Urinary bladder (tissue), 4 donors: ENCODE data around the gene BSND. TPM values are rescaled to one million over a fixed set of nuclear protein-coding genes. Genes with fewer than 3 reads are reported as not detected.

Source experiments
- DNase-seq: peaks from one replicate; pipeline ENCODE4 v3.0.0-alpha.2; 2015; ENCODE audit errors: extremely low spot score
- H3K27ac ChIP-seq: one replicate; pipeline ENCODE4 v1.5.1; 2013; ENCODE audit warnings: low read depth, mild to moderate bottlenecking, moderate library complexity
- H3K36me3 ChIP-seq: one replicate; pipeline ENCODE4 v1.6.1; 2013; ENCODE audit warnings: mild to moderate bottlenecking, moderate library complexity; ENCODE audit not compliant: insufficient read depth
- H3K4me1 ChIP-seq: one replicate; pipeline ENCODE4 v1.6.1; 2013; ENCODE audit warnings: mild to moderate bottlenecking, moderate library complexity; ENCODE audit not compliant: insufficient read depth
- H3K4me3 ChIP-seq: one replicate; pipeline ENCODE4 v1.5.1; 2013; ENCODE audit warnings: low read depth, low read length
- WGBS: extraction: QIAGEN DNeasy Blood & Tissue Kit; methylation state at CpG from one replicate; pipeline ENCODE4 v1.1.7; 2013; 5-methylcytosine and 5-hydroxymethylcytosine counted together
- polyA plus RNA-seq: library from polyadenylated mRNA; stranded (reverse); fragments of 200-250 nt; gene quantifications from one replicate; pipeline ENCODE4 v1.2.3, GENCODE V29; 2013
- total RNA-seq: library from RNA; depleted of rRNA; stranded (reverse); fragments of >200 nt; gene quantifications from one replicate; pipeline ENCODE4 v1.2.3, GENCODE V29; 2014
- donor health status: healthy with polysubstance abuse.
- donor health status: healthy.

The BSND gene
- total and polyA plus RNA-seq, 2 donors: not detected

GRCh38 chr1:54991939-54992338, 6.8 kb upstream of the BSND start:
- 58% methylated on average over 12 of the region's 12 CpGs for WGBS
- no peak overlapping the region for H3K27ac ChIP-seq
- DNase-seq: no peak
- H3K4me3 ChIP-seq: no peak overlapping the region
- H3K36me3 ChIP-seq: no peaks in the 10 kb centered on the region
- peaks cover 1% of the 10 kb centered on the region for H3K4me1 ChIP-seq

GRCh38 chr1:54993140-54993539, 5.6 kb upstream of the BSND start:
- 90% methylated on average over 6 of the region's 6 CpGs for WGBS
- Histone ChIP-seq H3K4me1 (no peaks in the 10 kb centered on the region), H3K4me3 (no peak overlapping the region), H3K36me3 (no peaks in the 10 kb centered on the region), H3K27ac (no peak overlapping the region)
- DNase-seq: no peak

GRCh38 chr1:54994355-54994990, 4.3 kb upstream of the BSND start:
- no peaks in the 10 kb centered on the region for H3K4me1 ChIP-seq
- H3K27ac ChIP-seq: no peak overlapping the region
- 66% methylated on average over 6 of the region's 6 CpGs for WGBS
- H3K36me3 ChIP-seq: no peaks in the 10 kb centered on the region
- no peak for DNase-seq
- H3K4me3 ChIP-seq: no peak overlapping the region

GRCh38 chr1:54995013-54995760, 3.5 kb upstream of the BSND start:
- no peak overlapping the region for H3K27ac ChIP-seq
- no peaks in the 10 kb centered on the region for H3K4me1 ChIP-seq
- DNase-seq: no peak
- no peaks in the 10 kb centered on the region for H3K36me3 ChIP-seq
- no peak overlapping the region for H3K4me3 ChIP-seq
- 62% methylated on average over 12 of the region's 12 CpGs for WGBS

GRCh38 chr1:54995835-54996234, 2.9 kb upstream of the BSND start:
- Histone ChIP-seq H3K27ac (no peak overlapping the region), H3K4me3 (no peak overlapping the region), H3K36me3 (no peaks in the 10 kb centered on the region), H3K4me1 (no peaks in the 10 kb centered on the region)
- no peak for DNase-seq
- 71% methylated on average over 9 of the region's 9 CpGs for WGBS

GRCh38 chr1:54996359-54996868, 2.3 kb upstream of the BSND start:
- no peak for DNase-seq
- WGBS: 4% methylated on average over 23 of the region's 23 CpGs
- H3K36me3 ChIP-seq: no peaks in the 10 kb centered on the region
- H3K27ac ChIP-seq: no peak overlapping the region
- no peaks in the 10 kb centered on the region for H3K4me1 ChIP-seq
- H3K4me3 ChIP-seq: no peak overlapping the region

- no peak for DNase-seq
- Histone ChIP-seq H3K4me1 (no peaks in the 10 kb centered on the region), H3K4me3 (no peak overlapping the region), H3K36me3 (no peaks in the 10 kb centered on the region), H3K27ac (no peak overlapping the region)
- WGBS: 14% methylated on average over 46 of the region's 46 CpGs
Measured at GRCh38 chr1:54996869-54997710, 1.6 kb upstream of the BSND start.

GRCh38 chr1:54997711-54997986, 1.1 kb upstream of the BSND start:
- Histone ChIP-seq H3K4me1 (no peaks in the 10 kb centered on the region), H3K4me3 (no peak overlapping the region), H3K27ac (no peak overlapping the region), H3K36me3 (no peaks in the 10 kb centered on the region)
- 76% methylated on average over 6 of the region's 6 CpGs for WGBS
- no peak for DNase-seq

- H3K4me1 ChIP-seq: no peaks in the 10 kb centered on the region
- H3K36me3 ChIP-seq: no peaks in the 10 kb centered on the region
- 89% methylated on average over 6 of the region's 6 CpGs for WGBS
- no peak for DNase-seq
- no peak overlapping the region for H3K27ac ChIP-seq
- no peak overlapping the region for H3K4me3 ChIP-seq
Measured at GRCh38 chr1:54998100-54998499, 633 bp upstream of the BSND start.

GRCh38 chr1:55000110-55001085, 1.7 kb downstream of the BSND start:
- 59% methylated on average over 8 of the region's 8 CpGs for WGBS
- no peak for DNase-seq
- Histone ChIP-seq H3K36me3 (no peaks in the 10 kb centered on the region), H3K4me3 (no peak overlapping the region), H3K27ac (no peak overlapping the region), H3K4me1 (no peaks in the 10 kb centered on the region)

- Histone ChIP-seq H3K4me3 (no peak overlapping the region), H3K36me3 (no peaks in the 10 kb centered on the region), H3K27ac (no peak overlapping the region), H3K4me1 (no peaks in the 10 kb centered on the region)
- no peak for DNase-seq
- WGBS: 90% methylated on average over 4 of the region's 4 CpGs
Measured at GRCh38 chr1:55001311-55001710, 2.6 kb downstream of the BSND start.

GRCh38 chr1:55002686-55003085, 4.0 kb downstream of the BSND start:
- 49% methylated on average over 2 of the region's 2 CpGs for WGBS
- Histone ChIP-seq H3K36me3 (no peaks in the 10 kb centered on the region), H3K27ac (no peak overlapping the region), H3K4me1 (no peaks in the 10 kb centered on the region), H3K4me3 (no peak overlapping the region)
- no peak for DNase-seq
